Stimulated activated CD8-positive, alpha-beta memory T cell treated with anti-CD3 and anti-CD28 coated beads, Interleukin-4, amount 100 ng/mL, for 24 hours (primary cell): ENCODE results near the gene CD96.

Source experiments
- DNase-seq: peaks from one replicate; pipeline ENCODE4 v3.0.0-alpha.2; 2020; ENCODE audit warnings: low read depth

CD96 gene

DNA sequence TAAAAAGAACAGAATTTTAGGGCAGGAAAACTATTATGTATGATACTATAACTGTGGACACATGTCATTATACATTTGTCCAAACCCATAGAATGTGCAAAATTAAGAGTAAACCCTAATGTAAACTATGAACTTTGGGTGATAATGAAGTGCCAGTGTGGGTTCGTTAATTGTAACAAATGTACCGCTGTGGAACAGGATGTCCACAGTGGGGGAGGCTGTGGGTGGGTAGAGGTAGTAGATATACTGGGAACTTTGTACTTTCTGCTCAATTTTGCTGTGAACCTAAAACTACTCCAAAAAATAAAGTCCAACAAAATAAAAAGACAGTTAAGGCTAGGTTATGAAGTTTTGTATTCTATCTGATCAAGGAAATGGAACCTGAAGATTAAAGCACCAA, 24.8 kb downstream of the CD96 start:
- no peak for DNase-seq

DNA sequence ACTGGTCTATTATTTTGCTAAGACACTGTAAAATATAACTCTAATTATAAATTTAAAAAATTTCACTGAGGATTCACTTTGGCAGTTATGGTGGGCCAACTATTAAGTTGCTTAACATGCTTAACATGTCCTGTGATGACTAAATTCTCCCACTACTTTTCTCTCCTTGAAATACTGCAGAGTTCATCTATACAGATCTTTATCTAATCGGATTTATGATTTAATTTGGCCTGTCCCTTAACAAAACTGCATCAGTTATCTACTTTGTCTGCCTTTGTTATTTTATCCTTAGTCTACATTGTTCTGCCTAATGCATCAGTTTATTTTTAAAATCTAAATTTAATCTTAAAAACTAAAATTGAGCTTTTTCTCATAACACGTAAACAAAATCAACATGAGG, 26.4 kb downstream of the CD96 start:
- no peak for DNase-seq

DNA sequence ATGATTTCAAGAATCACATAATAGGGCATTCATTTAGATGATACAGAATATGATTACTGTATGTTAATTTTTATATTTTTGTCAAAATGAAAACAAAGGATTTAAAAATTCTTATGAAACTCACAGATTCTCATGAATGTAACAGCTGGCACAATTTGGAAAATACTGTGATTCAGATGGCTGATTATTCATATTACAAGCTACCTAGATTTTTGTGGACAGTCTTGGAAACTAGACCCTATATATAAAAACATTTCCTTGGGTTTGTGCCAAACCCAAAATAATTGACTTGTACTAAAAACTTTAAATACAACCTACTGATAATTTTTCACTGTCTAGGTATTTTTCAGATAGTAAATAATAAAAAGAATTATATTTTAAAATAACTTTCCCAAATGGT, 26.9 kb downstream of the CD96 start:
- no peak for DNase-seq

DNA sequence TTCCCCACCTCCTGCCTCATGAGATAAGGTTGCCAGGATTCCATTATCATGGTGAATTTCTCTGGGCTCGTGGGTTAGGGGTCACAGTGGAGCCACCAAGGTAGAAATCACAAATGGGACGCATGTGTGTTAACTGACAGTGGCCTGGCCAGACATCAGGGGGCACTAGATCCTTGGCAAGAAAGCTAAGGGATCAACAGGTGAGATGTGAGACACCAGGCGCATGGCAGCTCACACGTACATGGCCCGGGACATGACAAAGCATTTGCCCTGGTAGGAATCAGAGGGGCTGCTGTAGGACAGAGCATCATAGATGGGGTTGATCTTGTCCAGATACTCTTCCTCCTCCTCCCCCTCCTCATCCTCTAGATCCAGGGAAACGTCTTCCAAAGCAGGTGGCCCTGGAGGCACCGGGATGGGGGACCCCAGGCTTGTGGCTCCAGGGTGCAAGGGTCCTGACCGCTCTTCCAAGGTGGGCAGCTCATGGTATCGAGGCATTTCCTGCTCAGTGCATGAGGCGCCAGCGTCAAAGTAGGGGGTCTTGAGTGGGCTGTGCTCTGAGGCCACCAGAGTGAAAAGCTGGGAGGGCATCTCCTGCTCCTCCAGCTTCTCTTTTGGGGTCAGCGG, 28.5 kb downstream of the CD96 start:
- no peak for DNase-seq

DNA sequence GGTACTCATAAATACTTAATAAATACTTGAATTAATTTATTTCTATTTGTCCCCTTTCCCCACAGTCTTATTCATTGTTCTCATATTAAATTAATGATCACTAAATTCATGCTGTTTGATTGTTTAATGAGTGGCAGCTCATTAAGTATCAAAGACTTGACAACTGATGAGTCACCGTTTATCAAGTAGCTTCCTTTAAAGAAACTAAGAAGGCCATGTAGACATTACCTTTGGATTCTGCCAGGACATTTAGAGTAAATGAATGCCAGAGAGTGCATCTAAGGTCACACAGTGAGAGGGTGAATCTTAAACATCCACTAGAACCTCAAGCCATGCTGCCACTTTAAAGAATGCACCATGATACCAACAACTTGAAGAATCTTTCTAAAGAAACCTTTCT, 29.3 kb downstream of the CD96 start:
- no peak for DNase-seq

DNA sequence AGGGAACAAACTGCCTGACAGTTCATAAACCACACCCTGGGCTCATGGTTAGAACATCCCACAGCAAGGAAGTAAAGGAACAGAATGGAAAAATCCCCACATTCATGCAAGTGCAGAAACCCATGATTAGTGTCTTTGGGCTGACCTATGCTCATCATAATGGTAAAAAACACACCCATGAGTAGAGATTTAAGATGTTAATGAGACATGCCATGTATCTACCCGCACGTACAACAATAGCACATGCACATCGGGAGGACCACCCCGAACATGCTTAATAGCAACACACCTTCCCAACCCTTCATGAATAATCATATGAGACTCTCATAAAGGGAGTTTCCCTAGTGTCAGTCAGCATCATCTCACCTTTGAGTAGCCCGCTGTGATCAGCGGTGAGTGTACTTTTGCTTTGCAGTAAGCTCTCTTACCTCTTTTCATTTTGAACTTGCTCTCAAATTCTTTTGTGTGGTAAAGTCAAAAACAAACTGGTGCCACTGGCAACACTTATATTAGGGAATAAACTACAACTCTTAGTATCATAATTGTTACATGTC, 30.0 kb downstream of the CD96 start:
- DNase-seq: no peak

DNA sequence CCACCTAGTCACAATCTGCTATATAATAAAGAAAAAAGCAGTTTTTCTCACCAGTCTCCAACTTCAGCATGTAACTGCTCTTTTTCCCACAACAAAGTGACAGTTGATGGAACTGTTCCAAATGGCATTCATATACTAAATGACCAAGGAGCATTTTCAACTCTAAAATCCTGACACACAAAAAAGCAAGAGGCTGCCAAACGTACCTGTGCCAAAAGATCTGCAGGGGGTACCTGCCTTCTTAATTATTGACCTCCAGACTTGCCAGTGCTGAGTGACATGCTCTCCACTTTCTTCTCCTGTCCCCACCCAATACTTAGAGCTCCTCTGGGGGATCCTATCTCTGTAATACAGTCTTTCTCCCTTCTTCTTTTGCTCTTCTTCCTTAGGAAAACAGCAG, 35.1 kb downstream of the CD96 start:
- no peak for DNase-seq

DNA sequence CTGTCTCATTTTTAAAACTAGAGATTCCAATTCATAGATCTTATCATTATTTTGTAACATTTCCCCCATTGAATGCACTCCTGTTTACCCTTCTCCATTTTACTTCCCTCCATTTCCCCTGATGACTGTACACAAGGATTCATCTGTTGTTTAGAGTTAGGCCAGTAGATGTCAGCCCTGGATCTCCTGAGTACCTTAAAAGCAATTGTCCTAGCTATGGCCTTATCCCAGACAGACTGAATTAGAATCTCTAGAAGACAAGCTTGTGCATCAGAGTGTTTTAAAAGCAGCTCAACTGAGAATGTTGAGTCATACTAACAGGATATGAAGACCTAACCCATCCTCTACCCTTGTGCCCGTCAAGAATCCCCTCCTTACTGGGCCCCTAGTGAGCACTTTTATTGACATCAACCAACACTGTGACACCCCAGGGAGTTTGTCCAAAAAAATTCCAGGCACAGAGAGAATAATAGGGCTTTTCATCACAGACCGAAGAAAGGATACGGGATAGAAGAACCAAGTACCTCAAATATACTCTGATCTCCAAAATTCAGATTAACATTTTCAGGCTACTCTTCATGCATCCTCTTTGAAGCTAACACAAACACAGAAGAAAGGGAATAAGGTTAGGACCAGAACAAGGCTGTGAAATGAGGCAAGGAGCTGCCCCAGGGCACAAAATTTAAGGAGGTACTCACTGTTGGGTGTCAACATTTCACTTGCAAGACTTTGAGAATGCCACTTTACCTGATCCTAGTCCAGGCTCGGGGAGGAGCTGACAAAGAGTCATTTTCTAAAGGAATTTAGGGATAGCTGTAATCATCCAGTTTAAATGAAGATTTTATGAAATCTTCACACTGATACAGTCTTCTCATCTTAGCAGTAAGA, 36.0 kb downstream of the CD96 start:
- no peak for DNase-seq

DNA sequence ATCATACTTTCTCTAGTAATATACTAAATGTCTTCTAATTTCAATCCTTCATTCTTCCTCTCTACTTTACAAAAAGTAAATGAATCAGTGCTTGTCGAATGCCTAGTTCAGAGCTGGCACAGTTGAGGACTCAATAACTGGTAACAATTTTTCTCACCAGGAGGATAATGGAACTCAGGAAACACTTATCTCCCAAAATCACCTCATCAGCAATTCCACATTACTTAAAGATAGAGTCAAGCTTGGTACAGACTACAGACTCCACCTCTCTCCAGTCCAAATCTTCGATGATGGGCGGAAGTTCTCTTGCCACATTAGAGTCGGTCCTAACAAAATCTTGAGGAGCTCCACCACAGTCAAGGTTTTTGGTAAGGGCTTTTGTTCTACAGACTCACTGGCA, 36.9 kb downstream of the CD96 start:
- no peak for DNase-seq

DNA sequence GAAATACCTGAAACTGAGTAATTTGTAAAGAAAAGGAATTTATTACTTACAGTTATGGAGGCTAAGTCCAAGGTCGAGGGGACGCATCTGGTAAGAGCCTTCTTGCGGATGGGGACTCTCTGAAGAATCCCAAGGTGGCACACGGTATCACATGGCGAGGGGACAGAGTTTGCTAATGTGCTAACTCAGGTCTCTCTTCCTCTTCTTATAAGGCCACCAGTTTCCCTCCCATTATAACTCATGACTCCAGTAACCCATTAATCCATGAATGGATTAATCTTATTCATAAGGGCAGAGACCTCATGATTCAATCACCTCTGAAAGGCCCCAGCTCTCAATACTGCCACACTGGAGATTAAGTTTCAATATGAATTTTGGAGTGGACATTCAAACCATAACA, 37.5 kb downstream of the CD96 start:
- no peak for DNase-seq

DNA sequence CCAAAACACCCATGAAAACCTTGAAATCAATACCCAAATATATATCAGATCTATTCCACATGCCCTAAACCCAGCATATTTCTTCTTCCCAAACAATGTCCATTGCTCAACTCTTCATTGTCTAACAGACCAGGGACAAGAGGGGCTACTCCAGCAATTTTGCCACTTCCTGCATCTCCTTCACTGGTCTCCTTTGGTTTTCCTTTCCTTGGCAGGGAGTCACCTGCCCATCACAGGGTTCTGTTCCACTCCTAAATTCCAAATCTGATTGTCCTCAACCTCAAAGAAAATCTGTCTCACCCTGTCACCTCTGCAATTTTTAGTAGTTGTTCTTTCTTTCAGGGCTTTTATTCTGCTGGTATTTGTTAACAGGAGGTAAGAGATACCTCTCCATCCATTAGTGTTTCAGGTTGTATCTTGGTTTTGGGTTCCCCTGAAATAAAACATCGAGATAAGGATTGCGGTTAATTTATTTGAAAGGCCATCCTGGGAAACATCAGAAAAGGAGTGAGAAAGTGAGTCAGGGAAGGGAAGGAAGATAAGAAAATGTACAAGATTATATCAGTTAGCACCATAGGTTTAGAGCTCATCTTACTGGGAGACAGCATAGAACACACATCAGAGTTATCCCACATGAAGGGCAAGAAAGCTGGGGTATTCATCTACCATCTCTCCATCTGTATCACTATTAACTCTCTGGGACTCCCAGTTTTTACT, 39.6 kb downstream of the CD96 start:
- DNase-seq: no peak

DNA sequence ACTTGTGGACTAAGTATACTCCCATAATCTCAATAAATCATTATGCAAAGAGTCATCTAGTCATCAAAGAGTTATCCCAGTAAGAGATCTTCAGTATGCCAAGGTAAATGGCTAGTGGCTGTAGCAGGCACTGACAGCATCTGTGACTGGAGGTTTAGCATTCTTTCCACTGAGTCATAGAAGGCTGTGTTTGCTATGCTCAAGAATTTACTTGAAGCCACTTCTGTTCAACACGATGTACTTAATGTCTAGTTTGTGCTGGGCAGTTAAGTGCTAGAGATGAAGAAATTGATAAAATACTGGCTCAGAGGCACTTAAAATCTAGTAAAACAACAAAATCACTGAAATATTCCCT, 40.1 kb downstream of the CD96 start:
- no peak for DNase-seq

DNA sequence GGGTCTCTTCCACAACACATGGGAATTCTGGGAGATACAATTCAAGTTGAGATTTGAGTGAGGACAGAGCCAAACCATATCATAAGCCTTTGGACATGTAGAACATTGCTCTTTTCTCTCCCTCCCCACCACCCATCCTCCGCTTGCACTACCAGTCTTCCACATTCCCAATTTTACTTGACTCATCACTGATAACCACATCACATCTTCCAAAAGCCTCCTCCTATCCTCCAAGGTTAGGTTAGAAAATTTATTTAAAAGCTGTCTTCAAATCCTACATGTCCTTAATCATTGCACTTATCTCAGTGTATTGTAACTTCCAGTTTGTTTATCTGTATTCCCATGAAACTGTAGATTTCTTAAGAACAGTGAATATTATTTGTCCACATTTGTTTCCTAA, 42.7 kb downstream of the CD96 start:
- DNase-seq: no peak

DNA sequence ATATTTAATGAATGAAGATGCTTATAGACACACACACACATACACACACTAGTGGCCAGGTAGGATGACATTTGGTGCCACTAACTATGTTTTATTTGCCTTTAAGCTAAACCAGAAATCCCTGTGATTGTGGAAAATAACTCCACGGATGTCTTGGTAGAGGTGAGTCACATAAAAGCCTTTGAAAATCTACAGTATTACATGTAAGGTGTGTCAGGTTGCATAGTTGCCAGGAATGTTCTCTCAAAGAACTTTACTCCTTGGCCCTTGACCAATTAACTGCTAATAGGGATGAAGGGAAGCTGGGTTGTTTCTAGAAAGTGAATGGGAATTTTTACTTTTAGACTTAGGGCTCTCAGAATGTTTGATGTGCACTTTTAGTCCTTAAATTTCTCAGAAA, 43.2 kb downstream of the CD96 start:
- DNase-seq: no peak

DNA sequence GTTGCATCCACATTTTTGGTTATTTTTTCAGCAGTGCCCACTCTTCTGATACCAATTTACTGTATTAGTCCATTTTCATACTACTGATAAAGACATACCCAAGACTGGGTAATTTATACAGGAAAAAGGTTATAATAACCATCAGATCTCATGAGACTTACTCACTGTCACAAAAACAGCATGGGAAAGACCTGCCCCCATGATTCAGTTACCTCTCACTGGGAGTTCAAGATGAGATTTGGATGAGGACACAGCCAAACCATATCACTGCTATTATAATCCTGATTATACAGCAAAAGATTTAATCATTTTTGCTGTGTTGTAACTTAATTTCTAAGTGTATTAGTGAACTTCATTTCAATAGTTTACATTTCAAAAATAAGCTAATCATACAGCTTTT, 46.5 kb downstream of the CD96 start:
- DNase-seq: no peak

DNA sequence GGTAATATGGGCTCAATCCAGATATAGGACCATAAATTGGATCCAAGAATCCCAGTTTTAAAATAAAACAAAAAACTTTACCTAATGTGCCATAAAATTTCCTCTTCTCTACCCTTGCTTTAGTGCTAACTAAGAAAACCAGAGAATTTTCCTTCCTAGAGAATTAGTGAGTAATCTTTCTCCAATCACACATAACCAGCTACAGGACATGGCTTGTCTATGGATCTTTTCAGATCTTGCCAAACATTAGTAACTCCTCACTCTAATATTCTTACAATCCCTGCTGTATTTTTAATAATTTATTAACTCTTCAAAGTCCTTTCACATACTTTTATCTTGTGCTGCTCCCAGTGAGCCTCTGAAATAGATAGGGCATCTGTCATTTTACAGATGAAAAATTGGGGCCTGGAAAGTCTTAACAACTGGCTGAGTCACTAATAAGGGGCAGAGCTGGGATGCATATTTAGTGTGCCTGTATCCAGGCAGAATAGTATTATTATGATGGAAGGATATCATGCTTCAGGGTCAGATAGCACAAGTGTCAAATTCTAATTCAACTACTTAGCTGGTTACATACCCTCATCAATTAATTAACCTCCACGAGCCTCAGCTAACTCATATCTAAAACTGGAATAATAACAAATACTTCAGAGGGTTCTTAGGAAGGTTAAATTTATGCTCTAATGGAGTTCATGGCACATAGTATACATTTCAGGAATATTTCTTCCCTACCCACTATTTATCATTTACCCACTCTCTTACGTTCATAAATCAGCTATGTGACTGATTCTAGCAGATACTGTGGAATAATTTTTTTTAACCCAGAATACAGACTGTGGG, 47.5 kb downstream of the CD96 start:
- DNase-seq: no peak

DNA sequence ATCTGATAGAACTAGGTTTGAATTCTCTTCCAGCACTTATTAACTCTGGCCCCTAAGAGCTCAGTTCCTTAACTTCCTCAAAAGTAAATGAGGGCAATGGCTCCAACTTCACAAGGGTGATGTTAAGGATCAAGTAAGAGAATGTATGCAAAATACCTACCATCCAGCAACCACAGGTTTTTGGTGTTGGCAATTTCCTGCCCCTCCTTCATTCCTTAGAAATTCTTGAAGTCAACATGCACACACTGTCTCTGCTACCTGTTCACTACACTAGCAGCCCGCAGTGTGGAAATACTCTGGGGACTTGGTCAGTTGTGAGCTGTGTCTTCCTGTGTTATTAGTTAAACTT, 48.1 kb downstream of the CD96 start:
- DNase-seq: no peak

DNA sequence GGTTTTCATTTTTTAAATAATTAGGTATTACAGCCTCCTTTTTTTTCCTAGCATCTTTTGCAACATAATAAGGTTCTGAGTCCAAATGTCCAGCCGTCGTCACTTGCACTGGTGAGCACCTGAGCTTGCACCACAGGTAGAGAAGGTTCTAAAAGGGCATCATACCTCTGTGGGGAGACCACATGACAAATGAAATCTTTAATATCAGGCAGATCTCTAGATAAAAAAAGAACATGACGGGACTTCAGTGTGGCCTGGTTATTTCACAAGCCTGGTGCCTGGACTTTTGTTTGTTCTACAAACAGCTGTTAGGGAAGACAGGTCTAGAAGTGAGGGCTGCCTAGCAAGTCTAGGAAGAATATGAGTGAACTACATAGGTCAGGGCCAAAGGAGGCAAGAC, 49.6 kb downstream of the CD96 start:
- no peak for DNase-seq

DNA sequence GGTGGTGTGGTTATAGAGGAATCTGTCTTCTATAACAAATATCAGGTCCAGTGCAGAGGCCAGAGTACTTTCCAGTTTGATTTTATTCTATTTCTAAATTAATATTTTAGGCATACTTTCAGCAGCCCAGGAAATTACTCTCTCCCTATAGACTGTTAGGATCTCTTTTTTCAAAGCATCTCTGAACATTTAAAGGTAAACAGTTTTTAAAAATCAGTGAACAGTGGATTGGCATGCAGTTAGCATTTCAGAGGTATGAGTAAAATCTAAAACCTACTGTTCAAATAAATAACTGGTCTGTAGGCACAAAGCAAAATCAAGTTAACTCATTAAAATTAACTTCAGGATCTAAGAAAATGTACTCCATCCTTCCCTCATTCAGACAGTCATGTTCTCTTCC, 50.1 kb downstream of the CD96 start:
- DNase-seq: no peak

DNA sequence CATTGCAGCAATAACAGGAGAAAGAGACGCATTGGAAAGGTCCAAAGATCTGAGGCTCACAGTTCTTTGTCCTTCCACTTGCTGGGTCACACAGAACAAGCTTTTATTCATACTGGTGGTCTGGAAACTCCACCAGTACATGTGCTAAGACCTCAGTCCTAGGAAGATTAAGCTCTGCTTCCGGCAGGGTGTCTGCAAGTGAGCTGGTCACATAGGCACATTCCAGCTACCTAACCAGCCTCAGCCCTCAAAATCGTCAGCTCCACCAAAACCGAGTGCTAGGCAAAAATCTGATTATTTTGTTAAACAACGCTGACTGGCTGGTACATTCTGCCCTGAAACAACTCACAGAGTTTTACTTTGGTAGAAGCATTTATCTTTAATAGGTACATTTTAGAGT, 50.9 kb downstream of the CD96 start:
- no peak for DNase-seq

DNA sequence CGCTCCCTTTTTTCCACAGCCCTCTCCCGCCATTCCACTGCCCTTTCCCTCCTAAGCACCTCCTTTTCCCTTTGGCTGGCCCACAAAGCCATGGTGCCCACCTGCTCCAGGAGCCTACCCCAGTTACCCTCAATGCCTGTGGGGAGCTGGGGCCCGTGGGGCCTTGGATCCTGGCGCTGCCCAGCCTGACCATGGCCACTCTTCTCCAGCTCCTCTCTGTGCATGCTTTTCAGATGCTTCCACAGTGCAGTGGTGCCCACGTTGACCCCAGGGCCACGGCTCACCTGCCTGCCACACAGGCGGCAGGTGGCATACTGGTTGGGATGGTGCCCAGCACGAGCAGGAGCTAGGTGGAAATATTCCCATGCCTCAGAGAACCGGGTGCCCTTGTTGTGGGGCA, 51.7 kb downstream of the CD96 start:
- no peak for DNase-seq

DNA sequence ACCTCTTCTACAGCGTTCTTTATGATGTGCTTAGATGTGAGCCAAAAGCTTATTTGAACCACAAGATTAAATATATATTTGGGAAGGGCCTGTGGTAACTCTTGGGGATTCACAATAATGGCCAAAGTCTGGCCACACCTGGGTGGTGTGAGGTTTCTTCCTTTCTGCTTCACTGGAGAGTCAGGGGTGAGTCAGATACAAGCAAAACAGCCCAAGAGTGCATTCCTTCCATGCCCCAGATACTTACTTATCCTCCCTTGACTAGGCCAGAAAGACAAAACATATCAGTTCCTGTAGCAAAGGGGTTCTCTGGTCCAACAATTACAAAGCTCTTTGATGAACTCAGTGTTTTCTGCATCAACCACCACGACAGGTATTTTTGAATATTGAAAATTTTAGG, 52.2 kb downstream of the CD96 start:
- no peak for DNase-seq
